ENCODE data around the gene ARHGEF6. TPM values are rescaled to one million over a fixed set of nuclear protein-coding genes. Genes with fewer than 3 reads are reported as not detected.

ARHGEF6 gene
- total RNA-seq, 1 donor from 2014 or later: 40.2 TPM

DNA sequence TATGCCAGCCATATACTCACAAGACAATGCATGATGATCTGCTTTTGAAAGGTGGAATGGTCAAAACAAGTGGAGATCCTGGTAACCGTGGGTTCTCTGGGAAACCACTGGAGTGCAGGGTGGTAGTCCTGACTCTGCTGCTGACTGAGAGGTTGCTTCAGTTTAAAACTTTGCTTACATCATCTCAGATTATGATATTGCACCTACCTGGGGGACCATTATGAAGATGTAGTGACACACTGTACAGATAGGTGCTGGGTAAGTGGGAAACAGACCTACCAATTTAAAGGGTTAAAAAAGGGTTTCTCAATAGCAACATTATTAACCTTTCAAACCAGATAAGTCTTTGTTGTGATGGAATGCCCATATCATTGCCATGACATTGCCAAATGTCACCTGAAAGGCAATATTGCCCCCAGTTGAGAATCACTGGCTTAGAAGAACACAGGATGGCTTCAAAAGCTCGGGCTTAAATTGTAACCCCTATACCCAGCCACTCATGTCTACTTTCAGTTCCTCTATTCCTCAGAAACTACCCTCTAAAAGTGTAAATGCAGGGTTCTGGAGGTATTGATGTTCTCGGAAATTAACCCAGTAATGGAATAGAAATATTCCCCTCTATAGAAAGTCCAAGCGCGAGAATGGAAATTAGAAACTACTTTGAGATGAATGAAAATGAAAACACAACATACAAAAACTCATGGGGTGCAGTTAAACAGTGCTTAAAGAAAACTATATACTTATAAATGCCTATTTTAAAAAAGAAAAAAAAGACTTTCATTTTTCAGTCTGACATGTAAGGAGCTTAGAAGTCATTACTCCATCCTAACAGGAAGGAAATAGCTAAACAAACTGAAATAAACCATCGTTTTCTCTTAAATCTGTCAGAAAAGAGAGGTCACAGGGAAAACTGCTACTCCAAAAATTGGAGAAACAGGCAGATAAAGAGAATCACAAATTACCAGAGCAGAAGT, 65.8 kb downstream of the ARHGEF6 start:
- DNase-seq (ENCODE audit: missing footprints) (no peak), ATAC-seq (no peak)
- intact Hi-C loops (cut with DNase I): loop anchor here (10.0 kb wide), 2 partner anchors 50 to 150 kb away; no protein-coding TSS in a partner anchor

DNA sequence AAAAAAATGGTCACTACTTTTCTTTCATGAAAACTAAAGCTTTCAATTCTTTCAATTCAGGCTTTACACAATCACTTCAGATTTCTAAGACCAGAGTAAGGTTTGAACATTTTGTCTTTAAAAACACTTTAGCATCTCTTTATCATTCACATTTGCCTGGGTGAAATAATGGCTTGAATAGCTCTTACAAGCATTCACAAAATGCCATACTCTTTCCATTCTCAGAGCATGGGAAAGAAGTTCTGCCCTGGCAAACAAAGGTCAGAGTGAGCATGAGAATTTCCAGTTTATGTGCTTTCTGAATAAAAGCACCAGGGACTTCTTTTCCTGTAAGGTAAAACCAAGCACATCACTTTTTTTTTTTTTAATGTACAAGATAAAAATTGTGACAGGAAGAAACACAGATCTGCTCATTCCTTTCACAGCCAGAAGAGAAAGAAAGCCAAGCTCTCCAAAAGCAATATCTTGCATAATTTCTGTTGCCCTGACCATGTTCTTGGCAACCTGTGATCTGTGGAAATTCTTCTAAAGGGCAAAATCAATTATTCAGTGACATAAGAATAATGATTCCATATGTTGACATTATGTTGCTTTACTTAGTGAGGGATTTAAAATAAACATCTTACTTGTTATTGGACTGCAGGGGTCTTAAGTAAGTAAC, 68.0 kb downstream of the ARHGEF6 start:
- intact Hi-C loops (cut with DNase I): loop anchor here (2.0 to 10.0 kb wide), 3 partner anchors 52 to 212 kb away; no protein-coding TSS in a partner anchor
- DNase-seq (ENCODE audit: missing footprints) (no peak), ATAC-seq (no peak)

DNA sequence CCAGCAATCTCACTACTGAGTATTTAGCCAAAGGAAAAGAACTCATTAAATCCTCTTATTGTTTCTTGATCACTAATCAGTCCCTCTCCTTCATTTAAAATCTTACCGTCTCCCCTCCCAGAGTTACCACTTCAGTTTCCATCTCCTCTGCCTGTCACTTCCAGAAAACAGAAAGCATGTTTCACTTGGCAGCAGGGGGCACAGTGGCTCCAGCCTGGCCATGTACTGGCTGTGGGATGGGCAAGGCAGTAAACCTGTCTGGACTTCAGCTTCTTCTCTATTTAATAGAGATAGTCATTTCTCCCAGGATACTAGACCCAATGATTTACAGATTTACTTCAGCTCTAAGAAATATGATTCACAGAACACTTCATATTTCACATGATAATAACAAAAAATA, 69.6 kb downstream of the ARHGEF6 start:
- ATAC-seq: peak; percentile 64
- intact Hi-C loops (cut with DNase I): loop anchor here (10.0 kb wide), 2 partner anchors 54 to 154 kb away; no protein-coding TSS in a partner anchor
- no peak for DNase-seq (ENCODE audit: missing footprints)

DNA sequence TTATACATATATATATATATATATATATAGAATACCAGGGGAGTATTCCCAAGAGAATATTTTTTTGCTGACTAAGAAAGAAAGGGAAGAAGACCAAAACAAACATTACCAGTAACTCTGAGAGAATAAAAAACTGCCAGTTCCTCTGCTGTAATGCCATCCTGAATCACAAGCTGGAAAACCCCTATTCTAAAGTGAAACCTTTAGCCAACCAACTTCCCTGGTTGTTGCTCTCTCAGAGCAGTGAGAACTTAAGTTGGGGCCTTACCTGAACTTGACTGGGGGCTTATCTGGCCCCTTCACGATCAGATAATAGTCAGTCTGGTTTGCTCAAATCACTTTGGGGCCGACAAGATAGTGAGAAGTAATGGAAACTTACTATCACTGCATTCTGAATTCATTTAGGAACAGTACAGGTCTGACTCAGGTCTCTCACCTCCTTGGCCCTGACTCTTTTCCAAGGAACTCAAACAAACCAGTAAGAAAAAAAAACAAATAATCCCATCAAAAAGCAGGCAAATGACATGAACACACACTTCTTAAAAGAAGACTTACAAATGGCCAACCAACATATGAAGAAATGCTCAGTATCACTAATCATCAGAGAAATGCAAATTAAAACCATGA, 70.3 kb downstream of the ARHGEF6 start:
- no peak for ATAC-seq
- intact Hi-C loops (cut with DNase I): loop anchor here (10.0 kb wide), 2 partner anchors 54 to 154 kb away; no protein-coding TSS in a partner anchor
- no peak for DNase-seq (ENCODE audit: missing footprints)

DNA sequence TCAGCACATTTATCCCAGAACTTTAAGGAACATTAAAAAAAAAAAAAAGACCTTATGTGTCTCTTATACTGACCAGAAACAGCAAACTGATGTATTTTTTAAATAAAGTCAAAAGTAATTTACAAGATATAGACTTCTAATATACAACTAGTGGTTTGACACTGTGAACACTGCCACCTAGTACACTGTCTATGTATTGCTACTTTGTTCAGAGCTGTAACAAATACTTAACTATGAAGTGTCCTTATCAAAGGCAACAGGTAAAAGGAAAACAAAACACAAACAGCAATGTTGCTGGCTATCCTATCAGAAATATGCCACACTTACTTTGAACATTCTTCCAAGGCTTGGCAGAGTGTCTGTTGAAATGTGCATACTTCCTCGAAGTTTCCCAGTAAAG, 72.4 kb downstream of the ARHGEF6 start:
- DNase-seq (ENCODE audit: missing footprints) (no peak), ATAC-seq (no peak)
- intact Hi-C loops (cut with DNase I): no loop called here

DNA sequence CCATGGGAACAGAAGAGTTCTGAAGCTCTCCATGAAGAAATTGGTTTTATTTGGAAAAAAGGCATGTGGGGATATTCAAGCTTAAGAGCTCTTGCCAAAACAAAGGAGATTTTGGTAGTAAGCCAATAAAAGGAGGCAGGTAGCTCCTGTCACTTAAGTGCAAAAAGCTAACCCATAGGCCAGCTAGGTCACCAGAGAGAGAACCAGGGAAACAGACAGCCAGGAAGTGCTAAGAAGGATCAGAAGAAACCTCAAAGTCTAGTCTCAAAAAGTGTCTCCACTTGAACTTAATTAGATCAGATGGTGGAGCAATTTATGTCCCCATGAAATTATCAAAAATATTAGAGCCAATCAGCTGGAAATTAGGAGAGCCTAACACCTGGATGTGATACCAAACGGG, 83.6 kb downstream of the ARHGEF6 start:
- intact Hi-C loops (cut with DNase I): loop anchor here (10.0 kb wide), 1 partner anchor 92 kb away; no protein-coding TSS in a partner anchor
- ATAC-seq (no peak), DNase-seq (ENCODE audit: missing footprints) (no peak)

DNA sequence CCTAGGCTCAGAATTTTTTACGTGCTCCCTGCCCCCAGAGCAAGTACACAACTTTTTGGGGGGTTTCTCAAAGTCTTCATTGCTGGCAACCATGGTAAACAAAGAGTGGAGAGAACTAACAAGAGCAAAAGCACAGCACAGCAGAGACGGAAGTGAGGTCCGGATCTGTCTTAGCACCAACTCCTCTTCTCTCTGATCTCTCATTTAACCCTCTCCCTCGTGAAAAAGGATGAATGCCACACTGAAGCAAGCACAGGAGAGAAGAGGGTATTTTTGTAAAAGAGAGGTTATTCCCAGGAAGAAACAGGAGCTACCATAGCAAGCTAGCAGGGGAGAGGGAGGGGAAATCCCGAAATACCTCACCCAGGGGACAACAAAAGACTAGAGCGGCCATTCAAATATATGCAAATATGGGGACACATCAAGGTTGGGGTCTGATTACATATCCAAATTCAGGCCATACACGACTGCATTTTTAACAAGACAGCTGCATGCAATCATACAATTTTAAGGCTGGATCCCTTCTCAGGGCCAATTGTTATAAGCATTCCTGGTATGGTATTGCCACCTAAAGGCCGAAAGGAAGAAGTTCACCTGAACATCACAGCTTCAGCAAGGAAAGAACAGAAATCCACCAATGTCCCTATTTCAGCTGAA, 86.2 kb downstream of the ARHGEF6 start:
- intact Hi-C loops (cut with DNase I): loop anchor here (10.0 kb wide), 1 partner anchor 90 kb away; no protein-coding TSS in a partner anchor
- ATAC-seq (no peak), DNase-seq (ENCODE audit: missing footprints) (no peak)

DNA sequence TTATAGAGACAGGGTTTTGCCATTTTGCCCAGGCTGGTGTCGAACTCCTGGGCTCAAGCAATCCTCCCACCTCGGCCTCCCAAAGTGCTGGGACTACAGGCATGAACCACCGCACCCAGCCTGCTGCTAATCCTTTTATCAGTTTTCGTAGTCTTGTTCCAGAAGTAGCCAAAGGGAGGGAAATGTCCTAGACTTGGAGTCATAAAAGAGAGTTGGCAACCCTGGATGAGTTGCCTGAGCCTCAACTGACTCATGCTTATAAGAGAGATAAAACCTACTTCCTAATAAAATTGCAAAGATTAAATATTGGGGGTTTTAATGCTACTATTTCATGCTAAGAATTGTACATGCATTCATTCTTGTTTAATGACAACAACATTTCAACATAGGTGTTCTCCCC, 88.5 kb downstream of the ARHGEF6 start:
- ATAC-seq: no peak
- no peak for DNase-seq (ENCODE audit: missing footprints)
- intact Hi-C loops (cut with DNase I): loop anchor here (10.0 kb wide), 1 partner anchor 87 kb away; no protein-coding TSS in a partner anchor

DNA sequence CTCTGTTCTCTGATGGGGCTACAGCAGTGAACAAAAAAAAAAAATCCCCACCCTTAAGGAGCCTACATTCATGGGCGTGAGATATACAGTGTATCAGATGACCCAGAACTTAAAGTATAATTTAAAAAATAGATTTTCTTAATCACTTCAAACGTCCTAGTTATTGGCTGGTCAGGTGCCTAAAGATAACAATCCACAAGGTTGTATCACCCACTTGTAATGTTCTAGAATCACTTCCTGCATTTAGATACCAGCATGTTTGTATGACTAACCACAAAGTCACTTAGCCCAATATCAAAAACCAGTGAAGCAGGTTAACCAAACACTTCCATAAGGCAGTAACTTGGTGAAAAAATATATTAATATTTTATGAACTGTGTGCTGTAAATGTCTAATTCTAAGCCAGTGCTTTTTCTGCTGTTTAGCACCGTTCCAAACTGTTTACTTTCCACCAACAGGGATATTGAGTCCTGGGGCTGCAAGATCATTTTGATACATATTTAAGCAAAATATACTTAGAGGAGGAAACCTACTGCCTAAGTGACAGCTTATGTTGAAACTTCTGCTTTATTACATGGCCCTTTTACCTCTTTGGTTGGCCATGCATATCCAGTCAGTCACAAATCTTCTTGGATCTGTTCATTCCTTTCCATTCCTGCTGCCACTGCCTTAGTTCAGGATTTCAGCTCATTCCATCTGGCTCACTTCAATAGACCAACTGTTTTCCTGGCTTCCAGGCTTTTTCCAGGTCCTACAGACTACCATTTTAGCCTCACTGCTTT, 89.5 kb downstream of the ARHGEF6 start:
- ATAC-seq: no peak
- intact Hi-C loops (cut with DNase I): loop anchor here (10.0 kb wide), 1 partner anchor 86 kb away; no protein-coding TSS in a partner anchor
- DNase-seq (ENCODE audit: missing footprints): no peak

DNA sequence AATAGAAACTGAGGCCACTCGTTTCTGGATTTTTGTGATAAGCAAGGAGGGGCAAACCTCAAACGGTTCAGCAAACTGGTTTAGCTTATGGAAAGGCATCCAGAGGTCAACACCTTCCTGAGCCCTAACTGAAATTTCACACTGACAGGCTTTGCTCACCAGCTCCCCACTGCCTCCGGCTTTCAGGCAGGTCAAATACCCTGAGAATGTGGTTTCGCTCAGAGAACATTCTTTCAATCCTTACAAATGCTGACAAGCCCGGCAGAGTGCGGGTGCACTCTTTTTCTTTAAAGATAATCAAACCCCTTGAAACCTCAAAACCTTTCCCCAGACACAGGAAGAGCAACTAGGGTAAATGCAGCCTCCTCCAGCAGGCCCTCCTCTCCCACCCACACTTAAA, 91.3 kb downstream of the ARHGEF6 start:
- intact Hi-C loops (cut with DNase I): no loop called here
- DNase-seq (ENCODE audit: missing footprints): no peak
- no peak for ATAC-seq

DNA sequence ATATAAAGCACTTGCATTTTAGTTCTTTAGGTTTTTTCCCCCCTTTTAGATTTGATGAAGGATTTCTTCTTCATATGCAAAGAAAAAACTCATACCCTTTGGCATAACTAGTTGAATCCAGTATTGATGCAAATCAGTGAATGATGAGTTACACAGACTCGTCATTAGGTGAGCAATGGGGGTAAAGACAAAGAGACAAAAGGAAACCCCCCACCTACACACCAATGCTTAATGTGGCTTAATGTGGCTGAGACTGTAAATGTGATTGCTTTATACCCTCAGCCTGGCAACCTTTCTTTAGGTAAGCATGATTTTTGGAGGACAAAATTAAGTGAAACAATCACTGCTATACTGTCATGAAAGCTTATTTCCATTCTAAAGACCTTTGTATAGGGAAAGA, 93.3 kb downstream of the ARHGEF6 start:
- intact Hi-C loops (cut with DNase I): no loop called here
- DNase-seq (ENCODE audit: missing footprints): no peak

DNA sequence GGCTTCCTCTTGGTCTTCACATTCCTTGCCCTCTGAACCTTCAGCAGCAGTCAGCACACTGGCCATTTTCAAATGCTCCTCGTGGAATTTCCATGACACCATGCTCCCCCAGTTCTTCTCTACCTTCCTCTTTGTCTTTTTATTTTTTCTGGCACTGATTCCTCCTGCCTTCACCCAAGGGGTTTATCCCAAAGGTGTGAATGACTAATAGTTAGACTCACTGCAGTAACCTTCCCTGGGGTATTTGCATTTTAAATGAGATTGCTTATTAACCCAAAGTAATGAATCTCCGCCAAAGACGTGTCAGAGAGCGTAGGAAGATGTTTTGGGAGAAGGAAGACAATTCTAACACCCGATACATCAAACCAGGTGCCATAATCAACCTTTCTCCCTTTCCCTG, 96.6 kb downstream of the ARHGEF6 start:
- no peak for ATAC-seq
- no peak for DNase-seq (ENCODE audit: missing footprints)
- intact Hi-C loops (cut with DNase I): no loop called here

More for the DNA sequence above, 93.3 kb downstream of the ARHGEF6 start:
- ATAC-seq: no peak

DNA sequence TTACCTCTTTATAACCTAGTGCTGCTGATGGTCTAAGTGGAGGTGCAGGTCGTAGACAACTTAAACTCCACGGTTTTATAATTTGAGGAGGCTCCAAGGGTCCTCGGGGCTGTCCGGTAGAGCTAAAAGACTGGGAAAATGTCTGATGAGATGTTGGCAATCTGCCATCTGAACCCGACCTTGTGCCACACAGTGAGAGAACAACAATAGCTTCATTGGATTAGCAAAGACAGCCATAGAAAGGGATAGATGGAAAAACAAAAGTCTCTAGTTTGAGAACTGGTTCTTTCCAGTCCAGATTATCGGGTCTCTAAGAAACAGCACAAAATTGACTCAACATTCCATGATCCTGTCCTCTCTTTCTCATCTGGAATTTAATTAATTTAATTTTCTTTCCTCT, 101.2 kb downstream of the ARHGEF6 start:
- ATAC-seq: no peak
- no peak for DNase-seq (ENCODE audit: missing footprints)
- intact Hi-C loops (cut with DNase I): no loop called here

DNA sequence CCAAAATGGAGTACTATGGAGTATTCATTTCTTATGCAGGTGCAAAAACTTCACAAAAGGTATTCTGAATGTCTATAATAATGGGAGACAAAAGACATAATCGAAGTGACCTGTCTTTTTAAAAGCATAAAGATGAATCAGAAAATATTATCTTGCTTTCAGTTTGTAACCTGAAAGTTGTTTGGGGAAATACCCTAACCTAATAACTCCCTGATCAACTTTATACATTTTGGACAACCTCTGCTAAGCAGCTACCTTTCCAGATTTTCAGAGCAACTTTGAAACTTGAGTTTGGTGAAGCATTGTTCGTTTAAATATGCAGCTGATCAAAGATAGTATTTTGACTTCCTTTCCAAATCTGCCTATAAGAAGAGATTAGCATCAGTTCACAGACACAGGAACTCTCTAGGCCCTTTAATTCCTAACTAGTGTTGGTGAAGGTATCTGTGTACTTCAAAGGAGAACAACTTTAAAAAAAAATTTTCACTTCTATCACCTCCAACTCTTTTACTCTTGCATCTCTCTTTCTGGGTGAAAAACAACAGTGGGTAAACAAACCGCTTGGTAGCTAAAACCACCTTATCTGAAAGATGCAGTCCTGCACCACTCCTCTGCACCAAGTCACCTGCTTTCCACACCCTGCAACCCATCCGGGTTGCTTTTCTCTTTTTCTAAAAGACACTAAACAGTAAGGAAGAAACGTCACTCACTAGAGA, 106.3 kb downstream of the ARHGEF6 start:
- DNase-seq (ENCODE audit: missing footprints) (no peak), ATAC-seq (no peak)
- intact Hi-C loops (cut with DNase I): no loop called here

DNA sequence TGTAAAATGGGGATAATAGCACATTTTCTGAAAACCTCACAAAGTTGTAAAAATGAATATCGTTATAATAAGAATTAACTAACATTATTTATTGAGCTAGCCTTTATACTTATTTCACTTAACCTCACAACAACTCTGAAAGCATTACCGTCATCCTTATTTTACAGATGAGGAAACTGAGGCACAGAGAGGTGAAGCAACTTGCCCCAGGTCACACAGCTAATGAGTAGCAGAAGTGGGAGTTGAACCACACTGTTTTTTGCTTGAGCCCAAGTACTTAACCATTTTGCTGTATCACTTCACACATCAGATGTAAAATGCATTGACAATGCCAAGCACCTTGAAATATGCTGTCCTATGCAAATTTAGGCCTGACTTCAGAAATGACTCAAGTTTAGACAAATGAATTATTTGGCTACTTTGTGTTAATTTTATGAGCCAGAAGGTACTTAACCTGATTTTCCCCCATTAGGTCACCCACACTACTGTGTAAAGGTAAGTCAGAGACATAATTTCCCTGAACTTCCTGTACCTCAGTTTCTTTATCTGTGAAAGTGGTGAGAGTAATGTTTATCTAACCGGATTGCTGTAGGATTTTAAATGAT, 109.6 kb downstream of the ARHGEF6 start:
- ATAC-seq (no peak), DNase-seq (ENCODE audit: missing footprints) (no peak)
- intact Hi-C loops (cut with DNase I): no loop called here

DNA sequence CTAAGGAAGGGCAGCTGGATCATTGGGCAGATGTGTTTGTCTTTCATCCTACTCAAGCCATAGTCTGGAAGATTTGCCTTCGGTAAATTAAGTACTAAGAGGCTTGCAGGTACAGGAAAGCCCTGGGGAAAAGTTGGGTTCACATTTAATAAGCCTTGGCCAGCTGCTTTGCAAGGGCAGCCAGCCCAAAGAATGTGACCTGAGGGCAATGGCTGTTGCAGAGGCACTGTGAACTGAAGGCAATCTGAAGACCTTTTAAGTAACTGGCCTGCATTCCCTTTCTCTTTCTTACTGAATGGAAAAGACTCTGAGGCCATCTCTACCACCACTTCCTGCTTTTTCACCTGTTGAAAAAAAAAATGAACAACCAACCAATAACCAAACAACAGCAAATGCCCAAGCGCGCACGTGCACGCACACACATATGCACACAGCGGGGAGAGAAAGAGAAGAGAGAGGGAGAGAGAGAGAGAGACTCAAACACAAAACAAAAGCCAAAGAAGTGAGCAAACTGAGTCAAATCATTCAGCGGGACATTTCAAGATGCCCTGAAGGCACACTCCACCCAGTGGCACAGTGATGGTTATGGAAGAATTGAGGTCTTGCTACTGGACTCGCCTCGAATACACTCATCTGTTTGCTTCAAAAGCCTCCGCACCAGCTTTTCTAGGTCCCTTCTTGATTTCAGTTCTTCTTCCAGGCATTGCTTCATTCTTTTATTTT, 113.1 kb downstream of the ARHGEF6 start:
- no peak for ATAC-seq
- intact Hi-C loops (cut with DNase I): no loop called here
- DNase-seq (ENCODE audit: missing footprints): no peak
